HG02943 (cell line): ENCODE data around the gene LRIG1.
A peak's percentile ranks its signal among the peaks of the same experiment; 100 is the strongest.

ENCODE experiments used
- ATAC-seq: cut with Tn5 transposase; IDR thresholded peaks from one replicate; pipeline ENCODE4 v1.9.1; 2021; ENCODE audit warnings: mild to moderate bottlenecking, low read depth, moderate library complexity; ENCODE audit not compliant: unreplicated experiment

Gene LRIG1

GRCh38 chr3:66394019-66394752 is 106.6 kb downstream of the LRIG1 start:
- peak; percentile 83 for ATAC-seq

DNA sequence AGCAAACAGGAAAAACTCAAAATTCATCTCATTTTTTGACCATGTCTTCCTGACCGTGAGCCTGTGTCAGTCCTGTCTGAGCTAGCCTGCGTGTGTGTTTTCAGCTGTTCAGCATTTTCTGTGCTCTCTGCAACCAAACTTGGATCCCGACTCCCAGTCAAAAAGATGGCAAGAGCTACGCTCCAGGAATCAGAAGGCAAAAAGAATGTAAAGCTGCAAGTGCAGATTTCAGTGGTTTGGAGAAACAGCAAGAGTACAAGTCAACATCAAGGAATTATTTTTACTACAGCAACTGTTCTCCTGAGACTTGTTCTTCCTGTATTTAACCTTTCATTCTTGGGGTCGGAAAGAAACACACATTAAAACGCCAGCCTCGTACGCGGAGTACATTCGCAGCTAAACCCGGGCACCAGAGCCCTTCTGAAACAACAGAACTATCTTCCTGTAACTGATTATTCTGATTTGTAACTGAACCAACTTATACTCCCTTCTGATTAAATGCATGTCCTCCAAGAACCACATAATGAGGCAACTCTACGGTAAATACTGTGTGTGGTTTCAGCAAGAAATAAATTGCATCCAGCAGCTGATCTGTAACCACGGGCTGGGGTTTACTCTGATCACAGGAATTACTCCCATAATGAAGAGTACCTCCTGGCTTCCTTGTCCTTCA is 107.4 kb downstream of the LRIG1 start:
- peak; percentile 18 for ATAC-seq

DNA sequence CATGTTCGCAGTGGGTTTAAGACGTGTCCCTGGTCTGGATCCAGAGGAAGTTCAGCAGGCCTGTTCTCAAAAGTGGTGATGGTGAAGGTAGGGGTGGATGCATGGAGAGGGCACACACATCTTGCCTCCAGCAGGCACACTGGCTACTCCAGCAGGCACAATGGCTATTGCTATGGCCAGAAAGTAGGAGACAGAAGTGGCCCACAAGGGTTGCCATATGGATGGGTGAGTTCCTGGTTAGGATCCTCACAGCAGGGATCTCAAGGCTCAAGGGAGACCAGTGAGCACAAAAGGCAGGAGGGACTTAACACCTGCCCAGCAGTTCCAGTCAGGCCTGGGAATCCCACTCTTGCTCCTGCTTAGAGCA is 107.9 kb downstream of the LRIG1 start:
- no peak for ATAC-seq

GRCh38 chr3:66392512-66392911 is 108.3 kb downstream of the LRIG1 start:
- no peak for ATAC-seq

GRCh38 chr3:66390013-66390412 is 110.8 kb downstream of the LRIG1 start:
- ATAC-seq = no peak

- ATAC-seq = peak; percentile 44
Measured at GRCh38 chr3:66386925-66387650, 113.7 kb downstream of the LRIG1 start.

GRCh38 chr3:66386011-66386924 is 114.6 kb downstream of the LRIG1 start:
- peak; percentile 94 for ATAC-seq

GRCh38 chr3:66385066-66385465 is 115.8 kb downstream of the LRIG1 start:
- ATAC-seq = no peak

DNA sequence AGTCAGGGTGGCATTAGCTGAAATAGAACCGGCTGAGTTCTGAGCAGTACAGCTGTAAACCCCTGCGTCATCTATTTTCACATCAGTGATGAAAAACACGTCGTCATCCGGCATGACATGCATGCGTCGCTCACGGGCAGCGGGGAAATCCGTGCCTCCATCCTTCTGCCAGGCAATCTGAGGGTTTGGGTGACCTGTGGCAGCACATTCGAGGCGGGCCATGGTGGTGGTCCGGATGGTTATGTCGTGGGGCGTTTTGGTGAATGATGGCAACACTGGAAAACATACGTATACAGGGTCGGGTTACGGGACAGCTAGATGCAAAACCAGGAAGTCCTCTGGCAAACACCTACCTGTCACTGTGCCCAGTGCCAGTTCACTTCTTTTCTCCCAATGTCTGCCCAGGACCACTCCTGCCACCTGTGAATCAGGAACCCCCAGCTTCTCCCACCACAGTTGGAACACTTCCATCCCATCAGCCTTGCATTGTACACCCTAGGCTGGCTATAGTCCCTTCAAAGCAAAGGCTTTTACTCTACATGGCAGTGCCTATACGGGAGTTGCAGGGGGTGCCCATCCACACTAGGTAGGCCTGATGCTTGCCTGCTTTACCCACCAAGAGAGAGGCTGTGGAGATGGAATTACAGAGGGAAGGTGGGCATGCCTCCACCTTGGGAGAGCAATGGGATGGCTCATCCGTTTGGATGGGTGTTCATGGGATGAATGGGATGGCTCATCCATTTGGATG is 116.7 kb downstream of the LRIG1 start:
- no peak for ATAC-seq

DNA sequence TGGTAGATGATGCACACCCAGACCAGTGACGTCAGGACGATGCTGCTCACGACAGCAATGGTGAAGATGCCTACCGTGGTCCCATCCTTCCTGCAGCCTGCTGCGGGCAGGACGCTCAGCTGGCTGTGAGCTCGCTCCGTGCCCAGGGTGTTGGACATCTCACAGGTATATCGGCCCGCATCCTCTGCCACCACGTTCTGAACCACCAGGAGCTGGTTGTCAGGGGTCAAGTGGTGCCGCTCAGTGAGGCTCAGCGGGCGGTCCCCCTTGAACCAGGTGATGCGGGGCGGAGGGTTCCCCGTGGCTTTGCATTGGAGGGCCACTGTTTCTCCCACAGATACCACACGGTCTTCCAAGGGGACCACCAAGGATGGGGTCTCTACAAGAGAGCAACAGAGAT is 117.8 kb downstream of the LRIG1 start:
- ATAC-seq = no peak

DNA sequence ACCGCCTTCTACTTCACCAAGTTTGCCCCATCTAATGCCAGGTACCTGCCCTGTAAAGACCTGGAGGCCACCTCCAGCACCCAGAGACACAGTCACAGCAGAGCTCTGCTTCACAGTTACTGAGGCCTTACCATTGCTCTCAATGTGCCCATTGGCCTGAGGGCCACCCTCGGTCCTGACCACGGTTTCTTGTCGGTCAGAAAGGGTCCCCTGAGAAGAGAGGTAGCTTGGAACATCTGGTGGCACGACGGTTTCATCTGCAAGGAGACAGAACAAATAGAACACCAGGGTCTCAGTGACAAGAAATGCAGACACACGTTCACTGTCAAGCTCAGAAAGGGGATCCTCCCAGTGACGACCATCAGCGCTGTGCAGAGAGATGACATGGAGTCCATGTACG is 118.7 kb downstream of the LRIG1 start:
- no peak for ATAC-seq

DNA sequence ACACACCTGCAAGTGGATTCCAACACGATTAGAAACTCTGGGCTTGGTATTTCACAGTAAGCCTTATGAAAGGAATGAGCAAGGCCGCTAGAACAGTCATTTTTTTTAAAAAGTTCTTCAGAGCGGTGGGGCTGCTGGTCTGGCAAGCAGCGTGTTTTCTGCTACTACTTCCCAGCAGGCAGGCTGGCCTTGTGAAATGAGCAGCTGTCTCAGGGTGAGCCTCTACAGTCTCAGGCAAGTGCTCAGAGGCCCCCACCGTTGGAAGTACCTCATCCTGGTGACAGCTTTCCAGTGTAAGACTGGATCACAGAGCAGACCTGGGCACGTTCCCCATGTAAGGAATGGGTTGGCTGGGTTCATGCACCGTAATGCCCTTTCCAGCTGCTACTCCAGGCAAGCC is 119.2 kb downstream of the LRIG1 start:
- ATAC-seq = no peak

- no peak for ATAC-seq
Measured at GRCh38 chr3:66380200-66380932, 120.5 kb downstream of the LRIG1 start.

- ATAC-seq = no peak
Measured at GRCh38 chr3:66379565-66379964, 121.3 kb downstream of the LRIG1 start.

DNA sequence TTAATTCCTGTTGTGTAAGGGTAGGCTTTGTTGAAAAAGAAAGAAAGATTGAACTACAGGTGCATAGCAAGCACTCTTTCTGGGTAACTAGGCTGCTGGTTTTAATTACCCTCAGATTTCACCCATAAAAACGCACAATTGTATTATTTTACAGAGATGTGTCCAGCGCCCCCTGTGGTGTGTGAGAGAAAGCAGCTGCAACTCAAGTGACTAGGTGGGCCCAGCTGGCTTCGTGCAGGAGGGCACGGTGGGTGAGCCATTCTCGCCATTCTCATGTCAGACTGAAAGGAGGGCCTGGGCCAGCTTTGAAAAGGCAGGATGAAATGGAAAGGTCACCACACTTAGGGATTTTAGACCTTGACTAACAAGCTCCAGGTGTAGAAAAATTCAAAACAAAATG is 122.6 kb downstream of the LRIG1 start:
- no peak for ATAC-seq

DNA sequence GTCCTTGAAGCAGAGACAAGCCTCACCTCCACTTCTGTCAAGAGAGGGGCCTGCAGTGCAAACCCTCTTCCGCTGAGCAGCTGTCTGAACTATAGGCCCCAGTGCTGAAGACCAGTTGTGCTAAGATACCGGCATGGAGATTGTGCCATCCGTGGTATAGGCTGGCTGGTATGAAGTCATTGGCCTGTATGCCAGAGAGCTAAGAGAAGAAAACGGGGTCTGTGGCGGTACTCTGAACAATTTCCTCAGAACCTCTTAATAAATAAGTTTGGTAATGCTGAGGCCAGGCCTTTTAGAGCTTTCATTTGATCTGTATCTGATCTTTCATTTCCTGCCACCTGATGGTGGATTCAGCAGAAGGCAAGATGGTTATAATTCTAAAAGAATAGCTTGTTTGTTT is 123.0 kb downstream of the LRIG1 start:
- ATAC-seq = no peak

GRCh38 chr3:66376568-66376967 is 124.3 kb downstream of the LRIG1 start:
- no peak for ATAC-seq

DNA sequence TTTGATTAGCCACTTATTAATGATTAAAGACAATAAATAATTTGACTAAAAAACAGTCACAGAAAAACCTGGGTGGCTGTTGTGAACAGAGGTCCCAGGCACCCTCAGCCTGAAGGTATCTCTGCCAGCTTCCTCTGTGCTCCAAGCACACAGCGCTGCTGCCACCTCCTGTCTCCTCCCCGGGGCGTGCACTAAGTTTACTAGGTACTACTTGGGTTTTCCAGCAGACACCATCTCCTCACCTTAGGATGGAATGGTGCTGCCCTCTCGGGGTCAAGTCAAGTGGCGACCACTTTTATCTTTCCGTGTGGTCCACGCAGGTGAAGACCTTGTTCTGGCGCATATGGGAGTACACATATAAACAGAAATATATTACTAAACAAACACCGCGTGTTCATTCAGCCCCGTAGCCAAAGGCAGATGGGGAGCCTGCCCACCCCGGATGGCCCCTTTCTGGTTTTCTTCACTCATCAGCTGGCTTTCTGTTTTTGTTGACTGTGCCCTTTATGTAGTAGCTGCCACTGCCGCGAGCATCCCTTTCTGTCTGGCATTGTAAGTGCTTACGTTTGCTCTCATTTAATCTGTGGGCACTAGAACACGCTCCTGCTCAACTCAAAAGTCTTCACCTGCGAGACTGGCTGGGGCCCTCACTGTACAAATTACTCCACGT is 128.0 kb downstream of the LRIG1 start:
- no peak for ATAC-seq

- ATAC-seq = no peak
Measured at GRCh38 chr3:66371432-66371831, 129.4 kb downstream of the LRIG1 start.
